Retinal pigment epithelial cell (primary cell): ENCODE results near the gene SYT14.

Experiments used
- DNase-seq: peaks from one replicate; pipeline ENCODE4 v3.0.0-alpha.2; 2010; ENCODE audit warnings: low read depth
- H3K4me3 ChIP-seq: 2 replicates; pipeline ENCODE4 v1.5.1; 2011; ENCODE audit warnings: mild to moderate bottlenecking, low read length, control low read depth, moderate library complexity
- TF ChIP-seq, protein P1 (sequence below): conservative IDR thresholded peaks from 2 replicates; pipeline ENCODE4 v1.5.1; 2011; ENCODE audit warnings: low read depth, low read length, control low read depth, inconsistent platforms

The SYT14 gene

DNA sequence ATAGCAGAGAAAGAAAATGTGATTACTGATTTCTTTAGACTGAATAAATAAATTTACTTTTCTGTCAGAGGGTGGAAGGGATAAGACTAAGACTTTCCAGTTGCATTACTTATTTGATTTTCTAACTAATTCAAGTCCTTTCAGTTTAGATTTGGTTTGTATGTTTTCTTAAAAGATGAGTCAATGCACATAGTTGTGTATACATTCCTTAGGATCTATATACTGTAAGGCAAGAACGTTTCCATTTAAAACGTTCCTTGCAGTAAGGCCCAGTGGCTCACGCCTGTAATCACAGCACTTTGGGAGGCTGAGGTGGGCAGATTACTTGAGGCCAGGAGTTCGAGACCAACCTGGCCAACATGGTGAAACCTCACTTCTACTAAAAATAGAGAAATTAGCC lies 280.0 kb downstream of the SYT14 start:
- no peak for DNase-seq
- H3K4me3 ChIP-seq, result no peak overlapping the region
- TF ChIP-seq, protein P1, sequence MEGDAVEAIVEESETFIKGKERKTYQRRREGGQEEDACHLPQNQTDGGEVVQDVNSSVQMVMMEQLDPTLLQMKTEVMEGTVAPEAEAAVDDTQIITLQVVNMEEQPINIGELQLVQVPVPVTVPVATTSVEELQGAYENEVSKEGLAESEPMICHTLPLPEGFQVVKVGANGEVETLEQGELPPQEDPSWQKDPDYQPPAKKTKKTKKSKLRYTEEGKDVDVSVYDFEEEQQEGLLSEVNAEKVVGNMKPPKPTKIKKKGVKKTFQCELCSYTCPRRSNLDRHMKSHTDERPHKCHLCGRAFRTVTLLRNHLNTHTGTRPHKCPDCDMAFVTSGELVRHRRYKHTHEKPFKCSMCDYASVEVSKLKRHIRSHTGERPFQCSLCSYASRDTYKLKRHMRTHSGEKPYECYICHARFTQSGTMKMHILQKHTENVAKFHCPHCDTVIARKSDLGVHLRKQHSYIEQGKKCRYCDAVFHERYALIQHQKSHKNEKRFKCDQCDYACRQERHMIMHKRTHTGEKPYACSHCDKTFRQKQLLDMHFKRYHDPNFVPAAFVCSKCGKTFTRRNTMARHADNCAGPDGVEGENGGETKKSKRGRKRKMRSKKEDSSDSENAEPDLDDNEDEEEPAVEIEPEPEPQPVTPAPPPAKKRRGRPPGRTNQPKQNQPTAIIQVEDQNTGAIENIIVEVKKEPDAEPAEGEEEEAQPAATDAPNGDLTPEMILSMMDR, result no peak
